SKM-1 (cell line): Measurements from ENCODE around the gene ENO2.

Experiments
- DNase-seq: peaks from one replicate; lab custom pipeline; 2025; ENCODE audit not compliant: unreplicated experiment; lab: John Stamatoyannopoulos, UW

Gene ENO2

DNA sequence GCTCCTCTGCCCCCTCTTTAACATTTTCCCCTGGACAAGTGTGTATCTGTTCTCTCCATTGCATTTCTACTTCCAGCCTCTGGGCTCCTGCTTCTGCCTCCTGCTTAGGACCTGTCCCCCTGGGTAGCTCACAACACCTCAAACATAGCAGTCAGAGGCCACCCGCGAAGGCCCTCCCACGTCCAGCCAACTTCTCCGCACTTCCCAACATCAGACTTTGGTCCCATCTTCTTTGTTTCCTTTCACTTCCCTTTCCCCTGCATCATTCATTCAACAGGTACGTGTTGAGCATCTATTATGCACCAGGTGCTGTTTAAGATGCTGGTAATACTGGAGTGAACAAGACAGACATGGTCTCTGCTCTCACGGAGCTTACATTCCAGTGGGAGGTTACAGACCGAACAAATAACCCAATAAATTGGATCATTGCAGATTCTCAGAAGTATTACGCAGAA lies 32.6 kb downstream of the ENO2 start:
- no peak for DNase-seq

DNA sequence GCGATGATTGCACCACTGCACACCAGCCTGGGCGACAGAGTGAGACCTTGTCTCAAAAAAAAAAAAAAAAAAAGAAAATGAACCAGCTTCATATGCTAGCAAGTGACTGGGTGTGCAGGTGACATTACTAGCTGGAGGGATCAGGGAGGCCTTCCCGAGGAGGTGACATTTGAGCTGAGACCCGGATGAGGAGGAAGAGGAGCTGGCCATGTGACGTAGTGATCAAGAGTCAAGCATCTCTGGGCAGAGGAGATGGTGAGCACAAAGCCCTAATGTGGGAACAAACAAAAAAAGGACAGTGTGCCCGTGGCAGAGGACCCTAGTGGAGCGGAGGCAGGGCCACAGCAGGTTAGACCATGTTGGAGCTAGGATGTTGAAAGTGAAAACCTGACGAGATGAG lies 33.2 kb downstream of the ENO2 start:
- DNase-seq: no peak

DNA sequence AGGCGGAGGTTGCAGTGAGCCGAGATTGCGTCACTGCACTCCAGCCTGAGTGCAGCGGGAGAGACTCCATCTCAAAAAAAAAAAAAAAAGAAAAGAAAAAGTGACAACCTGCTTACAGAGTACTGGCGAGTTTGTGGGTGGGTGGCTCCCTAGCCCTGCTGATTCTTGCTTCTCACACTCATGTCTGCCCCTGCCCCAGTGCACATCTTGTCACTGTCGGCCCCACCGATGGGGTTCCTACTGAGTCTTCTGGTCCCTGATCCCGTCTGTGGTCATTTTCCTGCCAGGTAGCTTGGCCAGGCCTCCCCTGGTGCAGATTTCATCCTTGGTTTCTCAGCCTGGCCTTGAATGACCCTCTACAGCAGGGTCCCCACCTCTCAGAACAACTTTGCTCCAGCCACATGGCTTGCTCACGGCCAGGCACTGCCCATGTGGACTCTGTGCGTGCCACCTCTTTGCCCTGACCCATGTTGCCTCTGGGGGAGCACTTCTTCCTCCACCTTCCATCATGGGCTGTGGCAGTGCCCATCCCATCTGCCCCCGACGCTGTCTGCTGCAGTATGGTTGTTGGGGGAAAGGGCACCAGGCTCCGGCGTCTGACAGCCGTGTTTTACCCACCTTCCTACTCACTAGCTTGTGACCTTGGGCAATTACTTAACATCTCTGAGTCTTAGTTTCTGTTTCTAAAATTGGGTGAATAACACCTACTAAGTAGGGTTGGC lies 34.7 kb downstream of the ENO2 start:
- no peak for DNase-seq

DNA sequence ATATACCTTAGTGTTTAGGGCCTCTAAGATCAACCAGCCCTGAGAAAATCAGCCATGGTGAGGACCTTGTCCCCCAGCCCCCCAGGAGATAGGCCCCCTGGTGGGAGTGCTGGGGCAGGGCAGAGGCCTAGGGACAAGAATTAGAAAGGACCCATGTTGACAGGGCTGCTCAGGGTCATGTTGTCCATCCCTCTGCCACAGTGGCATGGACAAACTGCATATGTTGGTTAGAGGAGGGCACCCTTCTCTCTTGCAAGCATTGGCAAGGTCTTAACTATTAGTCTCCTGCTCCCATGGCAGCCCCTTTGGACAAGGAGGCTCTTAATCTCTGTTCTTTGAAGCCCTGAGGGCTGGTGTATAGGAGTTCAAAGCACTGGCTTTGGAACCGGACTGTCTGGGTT lies 36.0 kb downstream of the ENO2 start:
- DNase-seq: no peak

DNA sequence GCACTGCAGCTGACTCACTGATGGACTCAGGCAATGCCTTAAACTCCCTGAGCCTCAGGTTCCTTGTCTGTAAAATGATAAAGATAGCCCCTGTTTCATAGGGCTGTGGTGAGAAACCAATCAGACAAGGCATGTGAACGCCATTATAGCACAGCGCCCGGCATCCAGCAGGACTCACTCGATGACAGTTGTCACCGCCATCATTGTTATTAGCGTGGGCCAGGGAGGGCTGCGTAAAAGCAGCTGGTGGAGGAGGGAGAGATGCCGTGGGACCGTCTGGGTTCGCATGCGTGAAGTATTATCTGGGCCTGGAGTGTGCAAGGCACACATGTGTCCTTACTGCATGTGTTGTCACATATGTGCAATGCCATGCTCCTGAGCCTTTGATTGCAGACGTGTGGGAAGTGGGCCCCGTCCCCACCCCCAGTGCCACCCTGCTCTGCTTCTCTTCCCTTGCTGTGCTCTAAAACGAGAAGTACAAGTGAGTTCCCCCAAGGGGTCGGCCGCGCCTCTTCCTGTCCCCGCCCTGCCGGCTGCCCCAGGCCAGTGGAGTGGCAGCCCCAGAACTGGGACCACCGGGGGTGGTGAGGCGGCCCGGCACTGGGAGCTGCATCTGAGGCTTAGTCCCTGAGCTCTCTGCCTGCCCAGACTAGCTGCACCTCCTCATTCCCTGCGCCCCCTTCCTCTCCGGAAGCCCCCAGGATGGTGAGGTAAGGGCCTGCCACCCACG lies 36.6 kb downstream of the ENO2 start, which contains the start of gene PTPN6:
Gene PTPN6 (plus strand): TSS at position 546 of the 730 bp plus-strand sequence. CDS start 157 bp downstream, at position 703.
- DNase-seq: peak; percentile 45

DNA sequence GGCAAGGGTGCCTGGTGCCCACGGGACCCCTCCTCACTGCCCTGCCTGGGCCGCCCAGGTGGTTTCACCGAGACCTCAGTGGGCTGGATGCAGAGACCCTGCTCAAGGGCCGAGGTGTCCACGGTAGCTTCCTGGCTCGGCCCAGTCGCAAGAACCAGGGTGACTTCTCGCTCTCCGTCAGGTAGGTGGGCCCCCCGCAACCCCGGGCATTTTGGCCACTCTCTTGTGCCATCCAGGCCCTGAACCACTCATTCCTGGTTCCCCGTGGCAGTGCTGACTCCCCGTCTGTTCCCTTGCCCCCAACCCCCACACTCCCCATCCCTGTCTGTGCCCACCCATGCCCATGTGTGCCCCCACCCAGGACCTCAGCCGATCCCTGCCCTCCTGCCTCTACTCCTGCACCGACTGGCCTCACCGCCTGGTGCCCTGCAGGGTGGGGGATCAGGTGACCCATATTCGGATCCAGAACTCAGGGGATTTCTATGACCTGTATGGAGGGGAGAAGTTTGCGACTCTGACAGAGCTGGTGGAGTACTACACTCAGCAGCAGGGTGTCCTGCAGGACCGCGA lies 37.3 kb downstream of the ENO2 start:
- DNase-seq: no peak

DNA sequence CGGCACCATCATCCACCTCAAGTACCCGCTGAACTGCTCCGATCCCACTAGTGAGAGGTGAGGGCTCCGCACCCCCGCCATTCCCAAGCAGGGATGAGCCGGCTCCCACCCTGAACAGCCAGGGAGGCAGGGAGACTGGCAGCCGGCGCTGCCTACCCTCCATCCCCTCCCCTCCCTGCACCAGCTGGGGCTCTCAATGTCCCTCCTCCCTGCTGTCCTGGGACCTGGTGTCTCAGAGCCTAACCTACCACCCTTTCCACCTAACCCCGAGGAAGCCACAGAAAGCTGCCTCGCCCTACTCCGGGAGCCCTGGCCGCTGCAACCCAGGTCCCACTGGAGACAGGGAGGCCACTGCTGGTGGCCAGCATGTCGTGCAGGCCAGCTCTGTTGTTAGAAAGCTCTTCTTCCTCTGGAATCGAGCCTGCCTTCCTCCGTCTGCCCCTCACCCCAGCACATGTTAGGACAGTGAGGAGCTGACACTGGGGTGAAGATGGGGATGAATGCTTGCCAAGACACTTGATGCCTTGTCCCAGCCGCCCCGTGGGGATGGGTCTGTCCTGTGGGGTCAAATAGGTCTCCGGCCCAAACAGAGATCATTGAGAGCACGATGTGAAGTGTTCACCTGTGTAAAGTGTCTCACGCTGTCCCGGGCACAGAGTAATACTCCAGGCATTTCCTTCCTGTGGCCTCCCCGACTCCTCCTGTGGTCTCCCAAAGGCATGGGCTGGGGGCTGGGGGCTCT lies 37.9 kb downstream of the ENO2 start:
- DNase-seq: no peak

DNA sequence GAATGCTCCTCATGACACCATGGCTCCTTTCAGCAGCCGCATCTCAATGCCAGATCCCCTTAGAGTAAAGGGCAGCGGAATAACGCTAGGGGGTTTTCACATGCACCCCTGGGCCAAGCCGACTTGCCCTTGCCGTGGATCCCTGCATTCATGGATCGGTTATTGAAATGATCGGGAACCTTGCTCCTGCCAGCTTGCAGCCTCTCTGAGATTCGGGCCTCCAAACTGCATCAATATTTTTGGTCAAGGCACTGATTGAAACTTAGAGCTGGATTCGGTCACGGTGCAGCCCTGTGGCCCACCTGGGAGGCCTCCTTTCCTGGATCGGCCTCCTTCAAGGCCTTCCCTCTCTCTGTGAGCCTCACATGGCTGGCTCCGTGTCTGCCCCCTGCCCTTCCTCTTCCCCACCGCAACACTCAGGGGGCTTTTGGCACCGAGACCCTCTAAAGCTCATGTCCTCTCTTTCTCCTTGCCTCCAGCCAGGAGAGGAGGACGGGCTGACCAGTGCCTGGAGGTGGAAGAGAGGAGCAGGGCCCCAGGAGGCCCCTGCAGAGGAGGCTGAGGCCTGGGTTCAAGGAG lies 38.6 kb downstream of the ENO2 start:
- no peak for DNase-seq

DNA sequence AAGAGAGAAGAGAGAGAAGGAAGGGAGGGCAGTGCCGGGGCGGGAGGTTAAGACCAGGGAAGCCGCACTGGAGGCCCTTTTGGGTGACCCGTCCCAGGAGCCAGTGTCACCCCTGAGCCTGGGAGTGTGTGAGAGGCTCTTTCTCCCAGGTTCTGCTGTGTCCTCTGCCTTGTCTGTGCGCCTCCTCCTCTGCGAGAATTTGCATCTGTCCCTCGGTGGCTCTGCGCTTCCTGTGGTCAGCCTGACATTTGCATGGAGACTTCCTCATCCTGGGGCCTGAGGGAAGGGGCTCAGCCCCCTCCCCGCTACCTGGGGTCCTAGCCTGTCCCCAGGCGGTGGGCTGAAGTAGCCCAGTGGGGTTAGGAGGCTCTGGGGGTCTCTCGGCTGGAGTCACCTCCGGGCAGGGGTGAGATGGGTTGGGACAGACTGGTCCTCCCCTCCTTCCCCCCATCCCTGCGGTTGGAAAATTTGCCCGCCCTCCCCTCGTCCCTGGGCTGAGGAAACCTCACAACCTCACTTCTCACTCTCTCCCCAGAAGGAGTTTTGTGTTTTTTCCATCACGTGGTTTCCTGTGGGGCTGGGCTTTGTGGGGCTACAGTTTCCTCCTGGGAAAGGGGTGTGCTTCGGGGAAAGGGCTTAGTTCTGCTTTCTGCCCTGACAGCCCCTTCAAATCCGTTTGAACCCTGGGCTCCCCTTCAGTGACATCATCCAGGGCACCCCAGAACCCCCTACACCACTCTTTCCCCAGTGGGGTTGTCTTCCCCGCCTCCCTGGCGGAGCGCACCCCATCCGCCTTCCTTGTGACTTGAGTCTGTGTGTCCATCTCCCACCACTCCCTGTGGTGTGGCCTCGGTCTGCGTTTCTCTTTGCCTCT lies 39.3 kb downstream of the ENO2 start:
- DNase-seq: peak; percentile 66

DNA sequence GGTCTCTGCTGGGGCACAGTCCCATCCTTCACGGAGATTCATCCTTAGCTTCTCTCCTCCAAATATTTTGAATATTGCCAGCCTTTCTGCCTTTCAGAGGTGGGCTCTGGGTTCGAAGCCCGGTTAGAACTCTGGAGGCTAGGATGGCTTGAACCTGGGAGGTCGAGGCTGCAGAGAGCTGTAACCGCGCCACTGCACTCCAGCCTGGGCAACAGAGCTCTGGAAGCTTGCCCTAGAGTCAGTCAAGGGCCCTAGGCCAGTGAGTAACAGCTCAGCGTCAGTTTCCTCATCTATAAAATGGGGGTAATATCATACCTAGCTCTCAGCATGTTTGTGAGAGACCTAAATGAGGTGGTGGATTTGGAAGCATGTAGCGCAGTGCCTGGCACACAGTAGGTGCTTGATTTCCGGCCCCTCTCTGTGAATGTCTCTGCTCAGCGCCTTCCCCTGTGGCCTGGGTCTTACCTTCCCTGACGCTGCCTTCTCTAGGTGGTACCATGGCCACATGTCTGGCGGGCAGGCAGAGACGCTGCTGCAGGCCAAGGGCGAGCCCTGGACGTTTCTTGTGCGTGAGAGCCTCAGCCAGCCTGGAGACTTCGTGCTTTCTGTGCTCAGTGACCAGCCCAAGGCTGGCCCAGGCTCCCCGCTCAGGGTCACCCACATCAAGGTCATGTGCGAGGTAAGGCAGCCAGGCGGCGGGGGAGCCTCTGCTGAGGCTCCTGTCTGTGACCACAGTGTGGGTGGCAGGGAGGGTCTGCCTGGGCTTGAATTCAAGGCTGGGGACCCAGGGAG lies 40.1 kb downstream of the ENO2 start:
- no peak for DNase-seq

DNA sequence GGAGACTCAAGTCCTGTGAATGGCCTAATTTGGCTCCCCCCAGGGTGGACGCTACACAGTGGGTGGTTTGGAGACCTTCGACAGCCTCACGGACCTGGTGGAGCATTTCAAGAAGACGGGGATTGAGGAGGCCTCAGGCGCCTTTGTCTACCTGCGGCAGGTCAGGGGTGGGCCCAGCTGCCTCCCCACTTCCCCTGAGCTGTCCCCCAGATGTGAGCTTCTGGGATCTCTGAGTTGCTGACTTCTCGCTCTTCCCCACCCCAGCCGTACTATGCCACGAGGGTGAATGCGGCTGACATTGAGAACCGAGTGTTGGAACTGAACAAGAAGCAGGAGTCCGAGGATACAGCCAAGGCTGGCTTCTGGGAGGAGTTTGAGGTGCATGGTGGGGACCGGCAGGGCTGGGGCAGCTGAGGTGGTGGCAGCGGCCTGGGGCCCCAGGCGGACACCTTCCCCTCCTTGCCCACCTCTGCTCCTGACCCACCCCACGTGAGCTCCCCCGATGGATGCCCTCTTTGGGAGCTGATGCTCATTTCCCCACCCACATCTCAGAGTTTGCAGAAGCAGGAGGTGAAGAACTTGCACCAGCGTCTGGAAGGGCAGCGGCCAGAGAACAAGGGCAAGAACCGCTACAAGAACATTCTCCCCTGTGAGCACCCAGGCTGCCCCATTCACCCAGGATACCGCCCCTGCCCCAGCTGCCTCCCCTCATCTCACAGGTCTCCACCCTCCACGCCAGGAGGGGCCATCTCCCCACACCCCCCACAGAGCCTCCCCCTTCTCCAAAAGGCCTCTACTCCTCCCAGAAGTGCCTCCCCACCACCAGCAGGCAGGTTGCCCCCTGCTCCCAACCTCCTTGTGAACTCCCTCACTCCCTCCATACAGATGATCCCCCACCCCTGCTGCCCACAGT lies 41.0 kb downstream of the ENO2 start:
- no peak for DNase-seq

DNA sequence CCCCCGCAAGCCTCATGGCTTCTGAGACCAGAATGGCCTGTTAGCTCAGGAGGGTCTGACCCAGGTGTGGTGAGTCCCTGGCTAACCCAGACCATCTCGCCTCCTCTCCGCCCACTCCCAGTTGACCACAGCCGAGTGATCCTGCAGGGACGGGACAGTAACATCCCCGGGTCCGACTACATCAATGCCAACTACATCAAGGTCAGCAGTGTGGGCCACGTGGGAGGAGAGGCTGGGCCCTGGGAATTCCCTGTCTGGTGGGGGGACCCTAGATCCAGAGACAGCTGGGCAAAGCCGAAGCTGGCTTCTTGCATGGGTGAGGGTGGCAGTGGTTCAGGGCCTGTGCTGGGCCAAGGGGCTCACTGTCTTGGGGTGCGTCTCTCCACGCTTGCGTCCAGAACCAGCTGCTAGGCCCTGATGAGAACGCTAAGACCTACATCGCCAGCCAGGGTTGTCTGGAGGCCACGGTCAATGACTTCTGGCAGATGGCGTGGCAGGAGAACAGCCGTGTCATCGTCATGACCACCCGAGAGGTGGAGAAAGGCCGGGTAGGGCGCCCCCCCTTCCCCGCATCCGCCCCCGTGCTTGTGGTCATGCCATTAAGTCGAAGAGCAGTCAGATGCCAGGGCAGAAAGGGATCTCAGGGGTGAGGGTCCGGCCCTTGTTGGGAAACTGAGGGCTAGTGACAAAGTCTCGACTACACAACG lies 41.8 kb downstream of the ENO2 start:
- DNase-seq: no peak

DNA sequence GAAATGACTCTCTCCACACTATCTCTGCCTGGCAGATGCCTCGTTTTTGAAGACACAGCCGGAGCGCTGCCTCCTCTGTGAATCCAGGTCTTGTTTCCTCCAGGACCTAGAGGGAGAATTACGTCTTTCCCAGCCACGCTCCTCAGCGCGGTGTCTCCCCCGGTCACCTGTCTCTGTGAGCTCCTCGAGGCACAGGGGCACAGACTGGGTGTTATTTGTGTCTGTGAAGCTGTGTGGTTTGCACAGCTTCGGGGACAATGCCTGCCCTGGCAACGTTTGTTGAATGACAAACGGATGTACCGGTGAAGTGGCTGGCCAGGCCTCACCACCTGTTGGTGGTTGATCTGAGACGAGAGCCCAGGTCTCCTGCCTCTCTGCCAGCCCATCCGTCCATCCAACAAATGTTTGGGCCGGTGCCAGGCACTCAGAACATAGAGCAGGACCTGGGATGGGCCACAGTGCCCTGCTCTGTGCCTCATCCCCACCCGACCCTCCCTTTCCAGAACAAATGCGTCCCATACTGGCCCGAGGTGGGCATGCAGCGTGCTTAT lies 42.8 kb downstream of the ENO2 start:
- DNase-seq: no peak

DNA sequence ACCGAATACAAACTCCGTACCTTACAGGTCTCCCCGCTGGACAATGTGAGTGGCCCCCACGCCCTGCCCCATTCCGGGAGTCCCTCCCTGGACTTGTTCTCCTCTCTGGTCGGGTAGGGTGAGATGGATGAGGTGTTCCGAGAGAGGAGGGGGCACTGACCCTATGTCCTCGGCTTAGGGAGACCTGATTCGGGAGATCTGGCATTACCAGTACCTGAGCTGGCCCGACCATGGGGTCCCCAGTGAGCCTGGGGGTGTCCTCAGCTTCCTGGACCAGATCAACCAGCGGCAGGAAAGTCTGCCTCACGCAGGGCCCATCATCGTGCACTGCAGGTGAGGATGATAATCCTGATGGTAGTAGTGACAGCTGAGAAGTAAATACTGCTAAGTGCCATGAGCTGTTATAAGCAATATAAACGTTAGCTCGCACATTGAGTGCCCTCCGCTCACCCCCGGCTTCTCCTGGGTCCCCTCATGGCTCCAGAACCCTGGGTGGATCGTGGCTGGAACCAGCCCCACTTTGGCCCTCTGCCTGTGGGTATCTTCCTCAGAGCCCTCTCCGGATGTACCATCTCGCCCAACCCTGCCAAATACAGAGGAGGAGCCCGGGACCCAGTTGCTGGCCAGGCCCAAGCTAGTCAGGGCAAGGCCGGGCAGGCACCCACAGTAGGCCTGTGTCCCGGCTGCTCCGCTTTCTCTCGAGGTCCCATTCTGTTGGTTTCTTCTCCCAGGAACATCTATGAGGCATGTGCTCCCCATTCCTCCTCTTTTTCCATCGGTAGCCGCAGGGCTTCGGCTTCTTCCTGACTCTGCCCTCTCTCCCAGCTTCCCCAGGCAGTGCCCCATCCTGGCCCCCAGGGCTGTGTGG lies 43.6 kb downstream of the ENO2 start:
- DNase-seq: no peak

DNA sequence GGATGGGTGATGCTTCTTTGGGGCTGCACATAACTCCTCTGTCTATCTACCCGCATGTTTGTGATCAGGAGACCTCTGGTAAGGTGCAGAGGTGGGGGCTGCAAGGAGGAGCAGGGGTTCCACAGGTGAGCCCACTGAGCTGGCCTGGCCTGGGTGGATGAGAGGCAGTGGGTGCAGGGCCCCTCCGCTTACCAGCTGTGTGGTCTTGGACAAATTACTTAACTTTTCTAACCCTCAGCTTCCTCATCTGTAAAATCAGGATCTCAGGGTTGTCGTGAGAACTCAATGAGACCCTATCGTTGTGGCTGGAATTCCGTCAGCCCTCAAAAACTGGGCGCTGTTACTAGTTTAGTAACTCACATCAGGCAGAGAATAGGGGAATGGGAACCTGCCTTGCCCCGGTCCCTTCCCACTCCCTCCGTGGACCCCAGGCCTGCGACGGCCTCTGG lies 44.3 kb downstream of the ENO2 start:
- no peak for DNase-seq

DNA sequence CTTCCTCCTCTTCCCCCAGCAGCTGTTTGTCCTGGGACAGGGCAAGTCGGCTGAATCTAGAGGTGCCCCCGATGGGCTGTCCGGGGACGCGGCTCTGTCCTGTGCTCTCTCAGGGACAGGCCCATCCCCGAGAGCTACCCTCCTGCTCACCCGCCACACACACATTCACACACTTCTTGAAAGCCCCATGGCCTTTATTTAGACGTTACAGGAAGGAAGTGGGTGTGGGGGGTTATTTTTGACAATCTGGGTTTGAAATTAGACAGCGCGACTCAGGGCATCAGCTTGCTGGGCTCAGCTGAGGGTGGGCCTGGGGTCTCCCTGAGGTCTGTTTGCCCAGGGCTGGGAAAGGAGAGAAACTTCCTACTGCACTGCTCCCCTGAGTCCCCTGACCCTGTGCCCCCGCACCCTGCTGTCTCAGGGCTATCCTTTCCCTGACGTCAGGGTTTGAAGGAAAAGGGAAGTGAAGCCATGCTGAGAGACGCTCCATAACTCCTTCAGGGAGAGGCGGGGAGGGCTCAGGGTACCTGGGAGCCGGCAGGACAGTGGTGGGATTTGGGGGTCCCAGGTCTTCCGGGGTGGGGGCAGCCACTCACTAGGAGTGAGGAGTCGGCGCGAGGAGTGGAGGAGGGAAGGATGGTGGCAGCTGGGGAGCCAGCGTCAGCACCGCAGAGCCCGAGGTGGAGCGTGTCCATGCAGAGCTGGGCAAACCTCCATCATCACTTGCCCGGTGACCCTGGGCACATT lies 44.9 kb downstream of the ENO2 start:
- DNase-seq: peak; percentile 25
